HG02973 (cell line): ENCODE measurements around the gene C4BPB.

ENCODE experiments used
- ATAC-seq: cut with Tn5 transposase; IDR thresholded peaks from one replicate; pipeline ENCODE4 v1.9.1; 2021; ENCODE audit warnings: moderate library complexity; ENCODE audit not compliant: unreplicated experiment

C4BPB gene

DNA sequence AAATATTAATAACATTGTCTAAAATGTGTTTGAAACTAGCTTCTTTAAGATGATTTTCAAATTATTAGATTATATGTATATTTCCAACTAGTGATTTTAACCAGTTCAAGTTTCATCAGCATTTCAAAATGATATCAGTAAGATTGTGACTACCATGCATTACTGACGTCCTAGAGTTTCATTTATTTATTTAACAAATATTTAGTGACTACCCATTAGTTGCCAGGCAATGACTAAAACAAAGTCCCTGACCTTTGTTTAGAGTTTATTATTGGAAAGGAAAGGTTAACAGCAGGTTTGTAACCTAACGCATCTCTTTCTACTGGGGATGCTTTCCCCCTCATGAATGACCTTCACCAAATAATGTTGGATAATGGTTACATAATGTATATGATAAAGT is 7.6 kb upstream of the C4BPB start:
- ATAC-seq, result no peak

- no peak for ATAC-seq
These were observed 6.9 kb upstream of the C4BPB start for GRCh38 chr1:207081806-207082205.

DNA sequence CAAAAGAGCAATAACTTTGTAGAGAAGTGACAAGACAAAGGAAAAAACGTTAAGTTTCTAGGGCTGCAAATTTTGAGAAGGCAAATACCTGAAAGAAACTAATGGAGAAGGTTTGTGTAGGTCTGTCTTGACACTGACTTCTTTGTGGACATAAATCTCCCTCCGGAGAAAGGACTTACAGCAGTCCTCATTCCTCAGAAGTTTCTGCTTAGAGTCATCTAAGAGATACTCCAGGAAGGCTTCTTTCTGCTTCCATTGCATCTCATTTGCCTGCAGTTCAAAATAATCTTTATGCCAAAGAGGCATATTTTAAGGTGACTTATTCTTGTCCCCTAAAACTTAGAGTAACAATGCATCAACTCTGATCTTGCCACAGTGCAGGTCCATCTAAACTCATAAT is 4.4 kb upstream of the C4BPB start:
- no peak for ATAC-seq

- no peak for ATAC-seq
These were observed 3.9 kb upstream of the C4BPB start for GRCh38 chr1:207084701-207085180.

GRCh38 chr1:207085887-207086286 is 2.8 kb upstream of the C4BPB start:
- no peak for ATAC-seq

- ATAC-seq, result no peak
These were observed 499 bp upstream of the C4BPB start for GRCh38 chr1:207088161-207088560.

DNA sequence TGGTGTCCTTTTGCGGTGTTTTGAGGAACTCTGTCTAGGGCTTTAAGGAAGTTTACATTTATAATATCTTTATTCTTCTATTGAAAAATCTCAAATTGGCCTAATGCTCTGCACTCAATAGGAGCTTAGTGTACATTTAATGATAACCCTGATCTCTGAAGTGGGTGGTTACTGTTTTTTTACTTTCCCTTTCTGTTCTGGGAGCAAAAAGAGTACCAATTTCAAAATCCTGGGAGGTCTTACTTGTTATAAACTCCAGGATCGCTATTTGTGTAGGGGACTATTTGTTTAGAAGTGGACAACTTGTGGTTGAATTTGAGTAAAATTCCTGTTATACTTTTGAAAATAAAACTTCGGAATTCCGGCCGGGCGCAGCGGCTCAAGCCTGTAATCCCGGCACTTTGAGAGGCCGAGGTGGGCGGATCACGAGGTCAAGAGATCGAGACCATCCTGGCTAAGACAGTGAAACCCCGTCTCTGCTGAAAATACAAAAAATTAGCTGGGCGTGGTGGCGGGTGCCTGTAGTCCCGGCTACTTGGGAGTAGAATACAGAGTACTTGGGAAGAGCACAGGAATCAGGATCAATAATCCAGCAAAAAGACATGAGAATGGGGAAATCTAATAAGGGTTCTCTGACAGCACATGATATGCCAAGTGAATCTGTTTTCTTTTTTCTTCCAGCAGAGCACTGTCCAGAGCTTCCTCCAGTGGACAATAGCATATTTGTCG is 1.1 kb downstream of the C4BPB start:
- ATAC-seq, result no peak

GRCh38 chr1:207091200-207091908 is 2.7 kb downstream of the C4BPB start:
- no peak for ATAC-seq

GRCh38 chr1:207093944-207094343 is 5.3 kb downstream of the C4BPB start:
- no peak for ATAC-seq

DNA sequence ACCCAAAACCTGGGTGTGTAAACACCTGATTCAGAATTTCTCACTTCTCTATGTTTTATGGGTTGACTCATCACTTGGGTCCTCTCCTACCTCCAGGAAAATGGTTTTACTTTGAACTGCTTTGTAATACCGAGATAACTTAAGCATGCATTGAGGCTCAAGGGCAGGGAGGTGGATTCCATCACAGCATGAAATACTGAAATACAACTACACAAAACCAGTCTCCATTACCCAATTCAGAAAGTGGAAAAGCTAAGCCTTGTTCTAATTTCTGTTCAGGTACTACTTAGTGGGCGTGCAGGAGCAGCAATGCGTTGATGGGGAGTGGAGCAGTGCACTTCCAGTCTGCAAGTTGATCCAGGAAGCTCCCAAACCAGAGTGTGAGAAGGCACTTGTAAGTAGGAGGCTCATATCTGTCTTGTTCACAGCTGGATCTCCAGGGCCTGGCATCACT is 9.2 kb downstream of the C4BPB start:
- ATAC-seq, result peak; percentile 85

DNA sequence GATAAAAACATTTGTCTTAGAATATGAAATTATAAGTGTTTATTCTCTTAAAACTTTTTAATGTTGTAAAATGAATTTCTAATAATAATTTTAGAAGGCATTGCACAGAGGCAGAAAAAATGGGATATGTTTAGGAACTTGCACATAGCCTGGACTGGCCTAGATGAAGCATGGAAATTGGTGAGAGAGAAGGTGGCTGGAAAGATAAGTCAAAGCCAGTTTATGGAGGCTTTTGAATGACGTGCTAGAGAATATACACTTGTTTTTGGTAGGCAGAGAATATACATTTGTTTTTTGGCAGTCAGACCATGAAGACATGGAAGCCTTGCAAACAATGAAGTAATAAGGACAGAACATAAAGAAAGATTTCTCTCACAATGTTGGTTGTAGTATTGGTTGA is 13.1 kb downstream of the C4BPB start:
- no peak for ATAC-seq

DNA sequence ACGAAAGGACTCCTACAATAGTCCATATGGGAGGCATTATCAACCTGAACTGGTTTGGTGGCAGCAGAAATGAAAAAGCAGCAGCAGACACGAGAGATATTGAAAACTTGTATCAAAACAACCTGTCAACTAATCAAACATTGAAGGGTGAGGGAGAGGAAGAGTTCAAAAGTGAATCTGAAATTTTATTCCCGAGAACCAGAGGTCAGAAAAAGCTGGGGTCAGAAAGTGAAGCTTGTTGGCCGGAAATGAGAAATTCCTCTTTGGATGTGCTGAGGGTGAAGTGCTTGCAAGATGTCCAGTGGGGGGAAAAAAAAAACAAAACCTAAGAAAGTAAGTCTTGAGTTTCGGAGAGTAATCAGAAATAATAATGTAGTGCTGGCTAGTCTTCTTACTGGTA is 13.5 kb downstream of the C4BPB start:
- no peak for ATAC-seq

- ATAC-seq, result no peak
These were observed 14.0 kb downstream of the C4BPB start for GRCh38 chr1:207102659-207103058.

DNA sequence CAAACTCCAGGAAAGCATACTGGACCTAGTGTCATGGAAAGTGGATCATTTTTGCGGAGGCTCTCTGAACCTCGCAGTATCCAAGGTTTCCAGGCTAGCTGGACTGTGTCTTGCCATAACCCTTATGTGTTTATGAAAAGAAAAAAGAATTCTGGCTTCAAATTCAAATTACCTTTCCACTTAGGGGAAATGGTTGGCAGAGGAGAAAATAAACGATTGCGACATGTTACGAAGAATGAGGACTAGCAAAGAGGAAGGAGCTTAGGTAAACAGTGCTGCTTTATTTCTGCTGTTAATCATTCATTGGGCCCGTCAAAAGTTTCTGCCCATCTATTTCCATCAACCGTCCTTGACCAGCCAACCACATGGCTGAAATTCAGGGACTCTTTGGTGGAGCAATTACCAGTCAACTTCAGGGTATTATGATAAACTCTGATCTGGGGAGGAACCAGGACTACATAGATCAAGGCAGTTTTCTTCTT is 15.3 kb downstream of the C4BPB start, which contains the start of gene C4BPA:
C4BPA (plus strand) TSS at position 342 of the 482 bp plus-strand sequence. CDS start 8,793 bp downstream, outside the sequence.
- ATAC-seq, result no peak

- ATAC-seq, result no peak
These were observed 20.3 kb downstream of the C4BPB start for GRCh38 chr1:207109004-207109403.

DNA sequence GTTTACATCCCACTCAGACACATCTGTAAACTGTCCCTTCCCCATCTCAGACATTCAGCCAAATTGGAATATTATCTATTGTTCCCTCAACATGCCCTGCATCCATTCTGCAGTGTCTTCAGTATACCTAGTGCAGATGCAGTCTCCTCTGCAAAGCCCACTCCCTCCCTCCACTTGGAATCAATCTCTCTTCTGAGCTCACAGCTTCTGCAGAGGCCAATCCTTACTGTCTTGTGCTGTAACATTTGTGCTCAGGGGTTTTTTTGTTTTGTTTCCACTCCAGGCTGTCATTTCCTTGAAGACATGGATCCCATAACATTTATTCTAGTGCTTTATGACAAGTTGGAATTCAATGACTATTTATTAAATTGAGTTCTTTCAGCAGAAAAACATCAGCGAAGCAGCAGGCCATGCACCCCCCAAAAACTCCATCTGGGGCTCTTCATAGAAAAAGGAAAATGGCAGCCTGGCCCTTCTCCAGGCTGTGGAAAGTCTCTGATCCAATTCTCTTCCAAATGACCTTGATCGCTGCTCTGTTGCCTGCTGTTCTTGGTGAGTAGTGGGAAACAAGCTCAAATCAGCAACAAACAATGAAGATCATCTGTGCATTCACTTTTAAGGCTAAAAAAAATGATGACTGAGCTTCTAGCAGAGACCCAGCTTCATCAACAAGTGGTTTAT is 24.1 kb downstream of the C4BPB start:
- no peak for ATAC-seq

DNA sequence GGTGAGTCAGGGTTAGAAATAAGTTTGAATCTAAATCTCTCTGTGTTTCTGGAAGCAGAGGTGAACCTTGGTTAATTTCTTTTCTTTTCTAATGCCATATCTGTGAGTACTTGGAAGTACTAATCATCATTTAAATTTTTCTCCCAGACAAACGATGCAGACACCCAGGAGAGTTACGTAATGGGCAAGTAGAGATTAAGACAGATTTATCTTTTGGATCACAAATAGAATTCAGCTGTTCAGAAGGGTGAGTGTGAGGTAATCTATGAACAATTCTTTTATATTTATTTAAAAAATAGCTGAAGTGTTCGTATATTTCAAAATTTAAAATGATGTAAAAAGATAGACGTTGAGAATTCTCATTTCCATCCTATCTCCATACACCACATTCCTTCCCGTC is 26.6 kb downstream of the C4BPB start:
- ATAC-seq, result no peak

GRCh38 chr1:207124389-207124788 is 35.7 kb downstream of the C4BPB start:
- no peak for ATAC-seq

DNA sequence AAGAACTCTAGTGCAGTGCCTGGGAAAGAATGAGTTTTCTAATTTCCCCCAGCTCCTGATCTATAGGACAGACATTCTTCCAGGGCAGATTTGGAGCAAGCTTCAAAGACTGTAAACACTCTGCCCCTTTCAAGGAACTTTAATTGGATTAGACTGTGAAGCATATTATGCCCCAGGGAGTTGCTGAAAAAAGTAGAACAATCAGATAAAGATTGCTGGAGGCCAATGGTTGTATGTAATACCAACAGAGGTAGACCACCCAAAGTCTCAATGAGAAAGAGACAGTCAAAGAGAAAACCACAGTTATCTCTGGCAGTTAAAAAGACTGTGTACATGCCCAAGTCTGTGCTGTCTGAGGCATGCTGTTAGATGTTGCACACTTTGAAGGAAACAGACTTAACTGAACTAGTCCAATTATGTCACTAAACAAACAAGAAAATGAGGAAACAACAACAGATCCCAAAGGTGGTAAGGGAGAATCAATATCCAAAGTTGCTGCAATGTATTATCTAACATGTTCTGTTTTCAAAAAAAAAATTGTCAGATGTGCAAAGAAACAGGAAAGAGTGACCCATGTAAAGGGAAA is 39.8 kb downstream of the C4BPB start:
- no peak for ATAC-seq

DNA sequence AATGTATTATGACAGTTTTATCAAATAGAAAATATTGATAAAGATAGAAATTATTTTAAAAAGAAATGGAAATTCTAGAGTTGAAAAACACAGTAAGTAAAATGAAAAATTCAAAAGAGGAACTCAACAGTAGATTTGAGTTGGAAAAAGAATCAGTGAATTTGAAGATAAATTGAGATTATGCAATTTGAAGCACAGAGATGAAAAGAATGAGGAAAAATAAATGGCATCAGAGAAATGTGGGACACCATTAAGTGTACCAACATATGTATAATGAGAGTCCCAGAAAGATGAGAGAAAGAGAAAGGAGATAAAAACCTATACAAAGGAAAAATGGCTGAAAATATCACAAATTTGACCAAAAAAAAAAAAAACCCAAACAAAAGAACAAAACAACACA is 40.4 kb downstream of the C4BPB start:
- no peak for ATAC-seq
